ENCODE results near the gene UBAC2. TPM values are rescaled to one million over a fixed set of nuclear protein-coding genes. Genes with fewer than 3 reads are reported as not detected.

The UBAC2 gene
- total RNA-seq, 4 donors from 2014 or later, result 41.8 to 51.0 (median 45.5) TPM

DNA sequence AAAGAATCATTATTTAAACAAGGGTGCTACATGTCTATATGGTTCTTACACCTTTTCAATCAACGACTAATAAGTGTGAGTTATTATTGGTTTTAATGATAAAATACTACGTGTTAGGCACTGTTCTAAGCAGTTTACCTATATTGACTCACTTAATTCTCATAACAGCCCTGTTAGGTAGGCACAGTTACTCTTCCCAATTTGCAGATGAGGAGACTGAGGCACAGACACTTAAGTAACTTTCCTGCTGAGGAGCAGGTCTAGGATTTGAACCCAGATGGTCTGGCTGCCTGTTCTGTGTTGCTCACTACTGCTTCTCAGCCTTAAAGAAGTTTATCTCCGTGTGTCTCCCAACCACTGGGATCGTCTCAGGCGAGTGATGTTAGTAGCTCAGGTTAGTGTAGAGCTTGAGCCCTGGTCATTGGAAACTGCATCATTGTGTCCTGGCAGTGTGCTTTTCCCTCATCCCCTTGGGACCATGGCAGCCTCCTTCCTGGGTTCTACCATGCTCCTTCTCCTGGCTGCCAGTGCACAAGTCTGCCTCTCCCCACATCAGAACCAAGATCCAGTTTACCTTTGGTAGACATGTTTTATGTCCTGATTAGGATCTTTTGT is 10.9 kb downstream of the UBAC2 start:
- ATAC-seq (ENCODE audit: low FRiP score), result no peak
- TF ChIP-seq, protein P1, sequence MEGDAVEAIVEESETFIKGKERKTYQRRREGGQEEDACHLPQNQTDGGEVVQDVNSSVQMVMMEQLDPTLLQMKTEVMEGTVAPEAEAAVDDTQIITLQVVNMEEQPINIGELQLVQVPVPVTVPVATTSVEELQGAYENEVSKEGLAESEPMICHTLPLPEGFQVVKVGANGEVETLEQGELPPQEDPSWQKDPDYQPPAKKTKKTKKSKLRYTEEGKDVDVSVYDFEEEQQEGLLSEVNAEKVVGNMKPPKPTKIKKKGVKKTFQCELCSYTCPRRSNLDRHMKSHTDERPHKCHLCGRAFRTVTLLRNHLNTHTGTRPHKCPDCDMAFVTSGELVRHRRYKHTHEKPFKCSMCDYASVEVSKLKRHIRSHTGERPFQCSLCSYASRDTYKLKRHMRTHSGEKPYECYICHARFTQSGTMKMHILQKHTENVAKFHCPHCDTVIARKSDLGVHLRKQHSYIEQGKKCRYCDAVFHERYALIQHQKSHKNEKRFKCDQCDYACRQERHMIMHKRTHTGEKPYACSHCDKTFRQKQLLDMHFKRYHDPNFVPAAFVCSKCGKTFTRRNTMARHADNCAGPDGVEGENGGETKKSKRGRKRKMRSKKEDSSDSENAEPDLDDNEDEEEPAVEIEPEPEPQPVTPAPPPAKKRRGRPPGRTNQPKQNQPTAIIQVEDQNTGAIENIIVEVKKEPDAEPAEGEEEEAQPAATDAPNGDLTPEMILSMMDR (IDR thresholded peaks at IDR 0.05), result no peak
- no peak for DNase-seq (ENCODE audit: low spot score)

- ATAC-seq (ENCODE audit: low FRiP score) (no peak), DNase-seq (ENCODE audit: low spot score) (no peak)
- TF ChIP-seq, protein P1 (IDR thresholded peaks at IDR 0.05), result no peak
These were observed 13.6 kb downstream of the UBAC2 start for GRCh38 chr13:99214232-99214631.

DNA sequence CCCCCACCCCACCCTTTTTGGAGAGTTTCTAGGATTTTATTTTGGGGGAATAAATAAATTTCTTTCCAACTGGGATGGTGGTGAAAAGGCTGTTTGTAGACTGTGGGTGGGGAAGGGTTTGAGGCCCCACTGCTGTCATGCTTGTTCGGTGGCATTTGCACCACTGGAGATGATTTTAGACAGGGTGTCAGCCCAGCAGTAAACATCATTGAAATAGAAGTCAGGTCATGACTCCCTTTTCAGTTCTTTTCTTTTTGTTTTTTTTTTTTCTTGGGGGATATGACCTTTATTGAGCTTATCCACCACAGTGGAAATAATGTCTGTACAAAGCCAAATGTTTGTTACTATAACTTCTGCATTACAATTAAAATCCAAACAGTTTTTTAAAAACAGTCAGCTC is 14.1 kb downstream of the UBAC2 start:
- TF ChIP-seq, protein P1 (IDR thresholded peaks at IDR 0.05), result no peak
- DNase-seq (ENCODE audit: low spot score) (no peak), ATAC-seq (ENCODE audit: low FRiP score) (no peak)

GRCh38 chr13:99215184-99215830 is 14.7 kb downstream of the UBAC2 start:
- DNase-seq (ENCODE audit: low spot score) (no peak), ATAC-seq (ENCODE audit: low FRiP score) (no peak)
- TF ChIP-seq, protein P1 (IDR thresholded peaks at IDR 0.05), result no peak

GRCh38 chr13:99217461-99218110 is 16.9 kb downstream of the UBAC2 start:
- ATAC-seq (ENCODE audit: low FRiP score), result no peak
- DNase-seq (ENCODE audit: low spot score), result no peak
- TF ChIP-seq, protein P1 (IDR thresholded peaks at IDR 0.05), result no peak

GRCh38 chr13:99218126-99218525 is 17.5 kb downstream of the UBAC2 start:
- no peak for DNase-seq (ENCODE audit: low spot score)
- TF ChIP-seq, protein P1 (IDR thresholded peaks at IDR 0.05), result no peak
- ATAC-seq (ENCODE audit: low FRiP score), result no peak

Data from omental fat pad (tissue), 4 donors.